GM12865 (cell line): ENCODE data around the gene EIF3L.

ENCODE experiments used
- DNase-seq: peaks from one replicate; pipeline ENCODE4 v3.0.0; 2010; ENCODE audit warnings: low read depth
- H3K4me3 ChIP-seq: 2 replicates; pipeline ENCODE4 v1.5.1; 2011; ENCODE audit warnings: mild to moderate bottlenecking, low read depth, low read length, control low read depth
- TF ChIP-seq, protein P1 (sequence below): IDR thresholded peaks from 2 replicates; pipeline ENCODE4 v1.5.1; 2011; ENCODE audit warnings: low read length, control low read depth, low read depth, inconsistent platforms; ENCODE audit not compliant: insufficient read depth; ENCODE audit errors: missing control alignments

The EIF3L gene

DNA sequence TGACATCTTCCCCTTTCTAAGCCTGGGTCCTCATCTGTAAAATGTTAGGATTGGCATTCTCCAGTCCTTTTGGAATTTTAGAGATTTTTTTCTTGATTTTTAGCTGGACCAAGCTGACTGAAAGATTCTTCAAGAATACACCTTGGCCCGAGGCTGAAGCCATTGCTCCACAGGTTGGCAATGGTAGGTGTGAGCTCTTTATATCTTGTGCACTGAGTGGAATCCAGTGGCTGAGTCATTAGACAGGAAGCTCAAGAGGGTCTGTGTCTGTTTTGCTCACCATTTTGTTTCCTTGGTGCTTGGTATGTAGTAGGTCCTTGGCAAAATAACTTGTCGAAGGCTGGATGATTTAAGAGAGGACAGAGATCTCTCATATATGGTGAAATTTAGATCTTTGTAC, 6.2 kb downstream of the EIF3L start:
- DNase-seq, result no peak
- no peak overlapping the region for H3K4me3 ChIP-seq
- TF ChIP-seq, protein P1, sequence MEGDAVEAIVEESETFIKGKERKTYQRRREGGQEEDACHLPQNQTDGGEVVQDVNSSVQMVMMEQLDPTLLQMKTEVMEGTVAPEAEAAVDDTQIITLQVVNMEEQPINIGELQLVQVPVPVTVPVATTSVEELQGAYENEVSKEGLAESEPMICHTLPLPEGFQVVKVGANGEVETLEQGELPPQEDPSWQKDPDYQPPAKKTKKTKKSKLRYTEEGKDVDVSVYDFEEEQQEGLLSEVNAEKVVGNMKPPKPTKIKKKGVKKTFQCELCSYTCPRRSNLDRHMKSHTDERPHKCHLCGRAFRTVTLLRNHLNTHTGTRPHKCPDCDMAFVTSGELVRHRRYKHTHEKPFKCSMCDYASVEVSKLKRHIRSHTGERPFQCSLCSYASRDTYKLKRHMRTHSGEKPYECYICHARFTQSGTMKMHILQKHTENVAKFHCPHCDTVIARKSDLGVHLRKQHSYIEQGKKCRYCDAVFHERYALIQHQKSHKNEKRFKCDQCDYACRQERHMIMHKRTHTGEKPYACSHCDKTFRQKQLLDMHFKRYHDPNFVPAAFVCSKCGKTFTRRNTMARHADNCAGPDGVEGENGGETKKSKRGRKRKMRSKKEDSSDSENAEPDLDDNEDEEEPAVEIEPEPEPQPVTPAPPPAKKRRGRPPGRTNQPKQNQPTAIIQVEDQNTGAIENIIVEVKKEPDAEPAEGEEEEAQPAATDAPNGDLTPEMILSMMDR, result no peak

DNA sequence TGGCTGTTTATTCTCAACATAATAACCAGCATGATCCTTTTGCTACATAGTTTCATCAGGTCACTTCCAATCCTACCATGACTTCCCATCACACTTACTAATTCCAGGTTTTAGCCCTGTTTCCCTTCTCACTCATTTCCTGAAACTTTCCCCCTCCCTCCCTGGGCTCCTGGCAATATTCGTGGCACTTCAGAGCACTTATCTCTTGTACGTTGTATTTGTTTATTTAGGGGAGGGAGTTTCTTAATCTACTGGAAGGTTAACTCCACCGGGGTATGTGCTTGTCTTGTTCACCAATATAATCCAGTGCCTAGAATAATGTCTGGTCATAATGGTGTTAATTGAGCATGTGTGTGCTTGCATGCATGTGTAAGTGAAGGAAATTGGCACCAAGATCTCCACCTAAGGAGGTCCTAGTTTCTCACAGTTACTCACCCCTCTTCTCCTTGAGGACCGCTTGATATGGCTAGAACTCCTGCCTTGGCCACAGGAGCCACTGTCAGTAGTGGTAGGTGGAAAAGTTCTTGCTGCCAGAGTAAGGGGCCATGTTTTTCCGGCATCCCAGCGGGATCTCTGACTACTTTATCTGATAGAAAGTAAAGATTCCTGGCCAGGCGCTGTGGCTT, 11.7 kb downstream of the EIF3L start:
- no peak overlapping the region for H3K4me3 ChIP-seq
- TF ChIP-seq, protein P1, result no peak
- DNase-seq, result no peak

DNA sequence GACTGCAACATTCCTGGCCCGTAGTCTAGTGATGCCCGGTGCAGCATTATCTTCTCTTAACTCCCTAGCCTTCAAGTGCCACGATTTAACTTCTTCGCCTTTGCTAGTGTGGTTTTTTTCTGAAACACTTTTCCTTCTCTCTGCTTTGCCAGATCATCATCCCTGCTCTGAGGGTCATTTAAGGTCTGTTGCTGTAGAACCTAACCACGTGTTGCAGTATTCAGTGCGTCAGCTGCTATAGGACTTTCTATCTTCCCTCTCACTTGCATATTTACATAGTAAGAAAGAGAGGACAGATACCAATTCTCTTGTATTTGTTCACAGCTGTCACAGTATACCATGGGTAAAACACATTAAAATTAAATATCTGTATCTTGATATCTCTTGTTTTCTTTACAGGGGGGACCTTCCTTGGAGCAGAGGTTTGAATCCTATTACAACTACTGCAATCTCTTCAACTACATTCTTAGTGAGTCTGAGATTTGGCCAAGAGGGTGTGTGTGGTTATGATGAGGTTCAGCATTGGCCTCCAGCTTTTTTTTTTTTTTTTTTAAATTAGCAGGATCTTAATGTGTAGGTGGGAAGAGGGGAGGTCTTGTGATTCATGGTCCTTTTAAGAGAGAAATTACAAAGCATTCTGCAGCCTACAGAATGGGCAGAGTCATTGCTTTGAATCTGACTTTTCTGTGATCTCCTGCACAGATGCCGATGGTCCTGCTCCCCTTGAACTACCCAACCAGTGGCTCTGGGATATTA, 13.5 kb downstream of the EIF3L start:
- DNase-seq, result no peak
- no peak overlapping the region for H3K4me3 ChIP-seq
- TF ChIP-seq, protein P1, result no peak

DNA sequence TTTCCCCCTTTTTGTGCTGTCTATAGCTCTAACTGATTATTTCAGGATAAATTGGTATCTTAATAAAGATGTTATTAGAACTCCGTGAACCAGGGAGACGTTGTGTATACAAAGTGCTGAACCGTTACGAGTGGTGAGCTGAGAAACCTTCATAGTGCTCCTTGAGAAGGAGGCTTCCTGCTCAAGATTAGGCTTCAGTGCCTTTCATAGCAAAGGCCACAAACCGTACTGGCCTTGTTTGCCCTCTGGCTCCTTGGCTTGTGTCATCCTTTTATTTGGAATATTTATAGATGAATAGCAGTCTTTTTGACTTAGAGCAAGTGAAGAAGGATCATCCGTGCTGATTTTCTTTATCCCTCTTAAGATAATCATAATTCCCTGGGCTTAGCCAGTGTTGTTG, 16.3 kb downstream of the EIF3L start:
- TF ChIP-seq, protein P1, result no peak
- DNase-seq, result no peak

DNA sequence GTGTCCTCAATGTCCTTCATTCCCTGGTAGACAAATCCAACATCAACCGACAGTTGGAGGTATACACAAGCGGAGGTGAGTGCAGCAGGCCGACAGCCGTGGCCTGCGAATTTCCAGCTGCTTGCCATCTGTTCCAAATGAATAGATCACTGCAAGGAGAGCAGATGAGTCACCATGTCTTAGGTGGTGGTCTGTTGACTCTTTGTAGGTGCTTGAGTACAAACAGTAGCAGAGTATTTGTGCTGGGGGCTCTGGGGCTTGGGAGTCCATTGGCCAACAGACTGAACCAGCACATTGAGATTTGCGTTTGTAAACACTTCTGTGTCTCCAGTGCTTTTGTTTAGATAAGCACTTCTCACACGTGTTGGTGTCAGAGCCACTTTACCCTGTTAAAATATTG, 21.1 kb downstream of the EIF3L start:
- DNase-seq, result no peak
- H3K4me3 ChIP-seq, result no peak overlapping the region
- TF ChIP-seq, protein P1, result no peak

More for the DNA sequence above, 16.3 kb downstream of the EIF3L start:
- no peak overlapping the region for H3K4me3 ChIP-seq

DNA sequence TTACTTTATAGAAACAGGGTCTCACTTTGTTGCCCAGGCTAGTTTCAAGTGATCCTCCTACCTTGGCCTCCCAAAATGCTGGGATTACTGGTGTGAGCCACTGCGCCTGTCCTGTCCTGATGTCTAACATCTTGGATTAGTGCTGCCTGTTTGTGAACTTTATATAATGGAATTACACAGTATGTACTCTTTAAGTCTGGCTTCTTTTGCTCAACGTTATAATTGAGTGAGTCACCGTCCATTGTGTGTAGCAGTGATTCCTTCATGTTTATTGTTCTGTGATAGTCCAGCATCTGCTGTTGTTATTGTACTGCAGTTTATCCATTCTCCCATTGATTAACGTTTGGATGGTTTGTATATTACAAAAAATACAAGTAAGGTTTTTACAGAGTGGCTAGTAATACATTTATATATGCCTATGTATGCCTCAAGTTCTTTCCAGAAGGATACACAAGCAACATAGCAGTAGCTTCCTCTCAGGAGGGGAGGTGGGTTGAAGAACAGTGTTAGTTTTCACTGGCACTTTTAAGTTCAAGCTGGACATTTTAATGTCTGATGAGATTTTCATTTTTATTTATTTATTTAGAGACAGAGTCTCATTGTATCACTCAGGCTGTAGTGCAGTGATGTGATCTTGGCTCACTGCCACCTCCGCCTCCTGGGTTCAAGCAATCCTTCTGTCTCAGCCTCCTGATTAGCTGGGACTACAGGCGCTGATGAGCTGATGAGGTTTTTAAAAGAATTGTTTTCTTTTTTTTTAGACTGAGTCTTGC, 31.6 kb downstream of the EIF3L start:
- TF ChIP-seq, protein P1, result no peak
- no peak for DNase-seq
- no peak overlapping the region for H3K4me3 ChIP-seq
